ENCODE data around the gene SOD1. TPM values are rescaled to one million over a fixed set of nuclear protein-coding genes. Genes with fewer than 3 reads are reported as not detected.

Gene SOD1
- total and polyA plus RNA-seq, 2 donors (not counting 1 experiment from before 2014, with no cell fraction given) = 286 to 462 TPM

DNA sequence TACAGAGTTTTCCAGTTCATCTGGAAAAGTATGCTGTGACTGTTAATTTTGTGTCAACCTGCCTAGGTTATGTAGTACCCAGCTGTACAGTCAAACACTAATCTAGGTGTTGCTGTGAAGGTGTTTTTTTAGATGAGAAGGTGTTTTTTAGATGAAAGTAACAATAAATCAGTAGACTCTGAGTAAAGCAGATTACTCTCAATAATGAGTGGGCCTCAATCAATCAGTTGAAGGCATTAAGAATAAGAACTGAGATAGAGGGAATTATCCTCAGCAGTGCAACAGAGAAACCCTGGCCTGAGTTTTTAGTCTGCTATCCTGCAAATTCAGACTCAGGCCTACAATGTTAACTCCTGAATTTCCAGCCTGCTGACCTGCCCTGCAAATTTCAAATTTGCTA, 39.0 kb downstream of the SOD1 start:
- H3K9ac ChIP-seq (ENCODE audit: insufficient read depth, low read length) = no peak overlapping the region
- no peaks in the 10 kb centered on the region for H3K27me3 ChIP-seq (ENCODE audit: control insufficient read depth, insufficient read depth, low read length)
- TF ChIP-seq, protein P1, sequence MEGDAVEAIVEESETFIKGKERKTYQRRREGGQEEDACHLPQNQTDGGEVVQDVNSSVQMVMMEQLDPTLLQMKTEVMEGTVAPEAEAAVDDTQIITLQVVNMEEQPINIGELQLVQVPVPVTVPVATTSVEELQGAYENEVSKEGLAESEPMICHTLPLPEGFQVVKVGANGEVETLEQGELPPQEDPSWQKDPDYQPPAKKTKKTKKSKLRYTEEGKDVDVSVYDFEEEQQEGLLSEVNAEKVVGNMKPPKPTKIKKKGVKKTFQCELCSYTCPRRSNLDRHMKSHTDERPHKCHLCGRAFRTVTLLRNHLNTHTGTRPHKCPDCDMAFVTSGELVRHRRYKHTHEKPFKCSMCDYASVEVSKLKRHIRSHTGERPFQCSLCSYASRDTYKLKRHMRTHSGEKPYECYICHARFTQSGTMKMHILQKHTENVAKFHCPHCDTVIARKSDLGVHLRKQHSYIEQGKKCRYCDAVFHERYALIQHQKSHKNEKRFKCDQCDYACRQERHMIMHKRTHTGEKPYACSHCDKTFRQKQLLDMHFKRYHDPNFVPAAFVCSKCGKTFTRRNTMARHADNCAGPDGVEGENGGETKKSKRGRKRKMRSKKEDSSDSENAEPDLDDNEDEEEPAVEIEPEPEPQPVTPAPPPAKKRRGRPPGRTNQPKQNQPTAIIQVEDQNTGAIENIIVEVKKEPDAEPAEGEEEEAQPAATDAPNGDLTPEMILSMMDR (conservative IDR thresholded peaks at IDR 0.05 in 1 of 2, IDR thresholded peaks at IDR 0.05 in 1 of 2; ENCODE audit: low read depth in 1 of 2, low read length in 2 of 2) = no peak
- no peak for TF ChIP-seq EZH2 (IDR thresholded peaks at IDR 0.05; ENCODE audit: low read length, missing control alignments)
- H4K20me1 ChIP-seq (ENCODE audit: control insufficient read depth, extremely low read depth, insufficient read depth, low read length) = no peaks in the 10 kb centered on the region
- H3K36me3 ChIP-seq (ENCODE audit: control insufficient read depth, insufficient read depth, low read length) = peaks cover 6% of the 10 kb centered on the region
- no peaks in the 10 kb centered on the region for H3K9me3 ChIP-seq (ENCODE audit: control insufficient read depth, insufficient read depth, low read depth, low read length)
- no peak overlapping the region for H2AFZ ChIP-seq (ENCODE audit: low read length)
- H3K4me1 ChIP-seq (ENCODE audit: control insufficient read depth, extremely low read depth, insufficient read depth, low read length) = no peaks in the 10 kb centered on the region
- H3K27ac ChIP-seq (ENCODE audit: insufficient read depth, low read length) = no peak overlapping the region
- H3K4me3 ChIP-seq (replicated peaks in 1 of 4; ENCODE audit: control extremely low read depth in 1 of 4, insufficient read depth in 1 of 4, low read depth in 3 of 4, low read length in 4 of 4) = no peak overlapping the region
- H3K79me2 ChIP-seq (ENCODE audit: control insufficient read depth, insufficient read depth, low read length) = no peaks in the 10 kb centered on the region
- DNase-seq (ENCODE audit: low read depth in 2 of 2) = no peak
- H3K4me2 ChIP-seq (ENCODE audit: extremely low read depth, insufficient read depth, low read length) = no peak overlapping the region

DNA sequence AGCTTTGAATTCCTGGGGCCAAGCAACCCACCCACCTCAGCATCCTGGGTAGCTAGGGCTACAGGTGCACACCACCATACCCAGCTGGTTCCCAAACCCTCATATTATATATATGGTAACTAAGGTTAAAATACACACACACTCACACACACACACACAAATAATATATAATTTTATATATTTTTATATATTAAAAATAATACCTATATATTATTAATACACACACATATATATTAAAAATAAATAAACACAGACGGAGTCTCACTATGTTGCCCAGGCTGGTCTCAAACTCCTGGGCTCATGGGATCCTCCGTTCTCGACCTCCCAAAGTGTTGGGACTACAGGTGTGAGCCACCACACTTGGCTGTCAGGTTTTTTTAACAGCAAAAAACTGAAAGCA, 40.5 kb downstream of the SOD1 start:
- peaks cover 4% of the 10 kb centered on the region for H3K36me3 ChIP-seq (ENCODE audit: control insufficient read depth, insufficient read depth, low read length)
- peaks cover 4% of the 10 kb centered on the region for H3K79me2 ChIP-seq (ENCODE audit: control insufficient read depth, insufficient read depth, low read length)
- no peak overlapping the region for H3K9ac ChIP-seq (ENCODE audit: insufficient read depth, low read length)
- no peak overlapping the region for H2AFZ ChIP-seq (ENCODE audit: low read length)
- no peaks in the 10 kb centered on the region for H3K27me3 ChIP-seq (ENCODE audit: control insufficient read depth, insufficient read depth, low read length)
- H3K27ac ChIP-seq (ENCODE audit: insufficient read depth, low read length) = no peak overlapping the region
- no peak overlapping the region for H3K4me2 ChIP-seq (ENCODE audit: extremely low read depth, insufficient read depth, low read length)
- no peaks in the 10 kb centered on the region for H3K4me1 ChIP-seq (ENCODE audit: control insufficient read depth, extremely low read depth, insufficient read depth, low read length)
- H4K20me1 ChIP-seq (ENCODE audit: control insufficient read depth, extremely low read depth, insufficient read depth, low read length) = no peaks in the 10 kb centered on the region
- TF ChIP-seq, protein P1 (conservative IDR thresholded peaks at IDR 0.05 in 1 of 2, IDR thresholded peaks at IDR 0.05 in 1 of 2; ENCODE audit: low read depth in 1 of 2, low read length in 2 of 2) = no peak
- no peak for TF ChIP-seq EZH2 (IDR thresholded peaks at IDR 0.05; ENCODE audit: low read length, missing control alignments)
- no peaks in the 10 kb centered on the region for H3K9me3 ChIP-seq (ENCODE audit: control insufficient read depth, insufficient read depth, low read depth, low read length)
- no peak for DNase-seq (ENCODE audit: low read depth in 2 of 2)
- no peak overlapping the region for H3K4me3 ChIP-seq (replicated peaks in 1 of 4; ENCODE audit: control extremely low read depth in 1 of 4, insufficient read depth in 1 of 4, low read depth in 3 of 4, low read length in 4 of 4)

GRCh38 chr21:31706562-31706961, 47.1 kb downstream of the SOD1 start:
- TF ChIP-seq EZH2 (IDR thresholded peaks at IDR 0.05; ENCODE audit: low read length, missing control alignments) = no peak
- TF ChIP-seq, protein P1 (conservative IDR thresholded peaks at IDR 0.05 in 1 of 2, IDR thresholded peaks at IDR 0.05 in 1 of 2; ENCODE audit: low read depth in 1 of 2, low read length in 2 of 2) = no peak
- H3K9ac ChIP-seq (ENCODE audit: insufficient read depth, low read length) = no peak overlapping the region
- no peak overlapping the region for H3K27ac ChIP-seq (ENCODE audit: insufficient read depth, low read length)
- no peaks in the 10 kb centered on the region for H3K4me1 ChIP-seq (ENCODE audit: control insufficient read depth, extremely low read depth, insufficient read depth, low read length)
- no peak overlapping the region for H3K4me2 ChIP-seq (ENCODE audit: extremely low read depth, insufficient read depth, low read length)
- H3K79me2 ChIP-seq (ENCODE audit: control insufficient read depth, insufficient read depth, low read length) = peaks cover 53% of the 10 kb centered on the region
- H3K9me3 ChIP-seq (ENCODE audit: control insufficient read depth, insufficient read depth, low read depth, low read length) = no peaks in the 10 kb centered on the region
- no peaks in the 10 kb centered on the region for H3K36me3 ChIP-seq (ENCODE audit: control insufficient read depth, insufficient read depth, low read length)
- no peaks in the 10 kb centered on the region for H3K27me3 ChIP-seq (ENCODE audit: control insufficient read depth, insufficient read depth, low read length)
- H2AFZ ChIP-seq (ENCODE audit: low read length) = no peak overlapping the region
- no peak for DNase-seq (ENCODE audit: low read depth in 2 of 2)
- H3K4me3 ChIP-seq (replicated peaks in 1 of 4; ENCODE audit: control extremely low read depth in 1 of 4, insufficient read depth in 1 of 4, low read depth in 3 of 4, low read length in 4 of 4) = no peak overlapping the region
- no peaks in the 10 kb centered on the region for H4K20me1 ChIP-seq (ENCODE audit: control insufficient read depth, extremely low read depth, insufficient read depth, low read length)
